ENCODE measurements around the gene COMMD6. TPM values are rescaled to one million over a fixed set of nuclear protein-coding genes. Genes with fewer than 3 reads are reported as not detected.
"Not testable (repeated sequence)": the region's sequence is repeated elsewhere in the genome, so short reads cannot be mapped to it uniquely, and the experiment has no call there.

Gene COMMD6
- 166 TPM for total RNA-seq

DNA sequence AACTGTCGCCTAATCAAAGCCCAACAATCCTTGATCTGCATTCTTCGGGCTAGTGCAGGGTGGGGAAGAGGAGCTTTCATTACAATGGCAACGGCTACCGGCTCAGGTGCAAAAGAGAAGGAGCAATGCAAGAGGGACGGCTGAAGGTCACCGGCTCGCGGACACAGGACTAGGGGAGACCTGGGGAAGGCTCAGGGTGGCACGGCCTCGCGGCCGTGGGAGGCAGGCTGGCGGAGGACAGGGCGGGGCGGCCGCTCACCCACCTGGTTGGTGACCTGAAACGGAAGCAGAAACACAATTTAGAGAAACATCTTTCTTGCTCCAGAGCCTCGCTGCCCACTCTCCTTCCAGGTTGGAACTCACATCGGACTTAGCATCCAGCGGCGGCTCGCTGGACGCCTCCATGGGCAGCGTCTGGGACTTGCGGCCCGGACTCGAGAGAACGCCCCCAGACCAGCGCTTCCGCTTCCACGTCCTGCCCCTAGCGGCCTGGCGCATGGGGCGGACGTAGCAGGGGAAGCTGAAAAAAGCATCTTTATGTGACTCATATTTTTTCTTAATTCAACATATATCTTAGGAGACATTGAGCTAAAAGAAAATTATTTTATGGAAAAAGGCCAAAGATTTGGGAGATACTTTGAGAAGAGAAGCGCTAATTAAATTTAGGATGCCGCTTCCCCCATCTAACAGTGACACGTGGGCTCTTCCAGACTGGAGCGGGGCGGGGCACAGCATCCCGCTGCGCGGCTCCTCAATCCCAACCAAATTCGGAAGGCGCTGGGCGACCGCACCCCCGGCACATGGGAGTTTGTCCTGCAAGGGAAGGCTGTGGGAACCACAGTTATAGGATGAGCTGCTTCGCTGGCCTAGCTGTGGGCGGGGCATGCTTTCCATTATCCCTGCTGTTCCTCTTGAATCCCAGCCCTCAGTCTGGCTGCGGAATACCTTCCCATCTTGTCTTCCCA is at the start of gene COMMD6:
TSS of gene COMMD6 (minus strand) at position 441 of the 965 bp plus-strand sequence. CDS start at position 405, 36 bp downstream.
- DNase-seq (ENCODE audit: low spot score) = peak; percentile 80

GRCh38 chr13:75585153-75585552 is 47.5 kb upstream of the COMMD6 start:
- DNase-seq (ENCODE audit: low spot score) = no peak

DNA sequence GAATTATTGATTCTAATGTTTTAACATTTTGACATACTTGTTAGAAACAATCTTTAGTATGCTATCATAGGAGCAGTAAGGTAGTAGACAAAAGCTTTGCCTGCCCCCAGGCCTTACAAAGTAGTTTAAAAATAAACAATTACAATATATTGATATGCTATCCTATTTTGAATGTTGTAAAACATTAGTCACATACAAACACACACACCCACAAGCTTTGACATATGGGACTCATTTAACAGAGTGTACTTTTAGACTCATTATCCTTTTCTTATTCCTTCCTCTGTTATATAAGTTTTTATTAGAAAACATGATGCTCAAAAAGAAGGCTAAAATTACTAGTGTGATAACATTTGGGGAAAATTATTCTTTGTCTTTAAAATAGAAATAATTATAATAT is 45.5 kb upstream of the COMMD6 start:
- DNase-seq (ENCODE audit: low spot score) = no peak

GRCh38 chr13:75581874-75582640 is 44.4 kb upstream of the COMMD6 start:
- no peak for DNase-seq (ENCODE audit: low spot score)

GRCh38 chr13:75579529-75579928 is 41.9 kb upstream of the COMMD6 start:
- DNase-seq (ENCODE audit: low spot score) = no peak

- DNase-seq (ENCODE audit: low spot score) = no peak
Measured at GRCh38 chr13:75569576-75569975, 31.9 kb upstream of the COMMD6 start.

GRCh38 chr13:75566658-75567057 is 29.0 kb upstream of the COMMD6 start:
- DNase-seq (ENCODE audit: low spot score) = no peak

DNA sequence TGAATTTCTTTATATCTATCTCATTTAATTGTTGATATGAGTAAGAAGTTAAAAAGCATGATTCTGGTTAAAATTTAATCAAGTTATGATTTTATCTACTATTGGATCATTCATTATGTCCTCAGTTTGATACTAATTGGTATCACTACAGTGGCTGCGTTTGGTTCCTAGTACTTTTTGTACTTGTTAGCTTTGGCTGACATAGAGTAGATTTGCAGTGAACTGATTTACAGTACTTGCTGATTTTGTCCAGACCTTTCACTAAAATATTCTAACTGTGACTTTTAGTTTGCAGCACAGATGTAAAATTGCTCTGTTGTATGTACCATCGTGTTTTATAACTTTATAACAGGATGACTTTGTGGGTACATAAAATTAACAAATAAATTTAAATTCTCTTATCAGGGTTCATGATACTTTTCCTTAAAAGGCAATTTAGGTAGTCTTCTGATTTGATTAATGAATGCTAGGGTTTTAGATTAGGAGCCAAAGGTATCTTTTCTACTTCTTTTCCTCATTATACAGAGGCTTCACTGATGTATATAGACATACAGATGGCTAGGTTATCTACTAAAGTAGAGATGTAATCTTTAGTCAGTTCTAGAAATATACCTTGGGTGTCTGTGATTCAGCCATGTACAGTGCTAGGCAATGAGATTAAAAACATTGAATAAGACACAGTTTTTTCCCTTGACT is 20.7 kb upstream of the COMMD6 start:
- no peak for DNase-seq (ENCODE audit: low spot score)

GRCh38 chr13:75556961-75557360 is 19.3 kb upstream of the COMMD6 start:
- no peak for DNase-seq (ENCODE audit: low spot score)

DNA sequence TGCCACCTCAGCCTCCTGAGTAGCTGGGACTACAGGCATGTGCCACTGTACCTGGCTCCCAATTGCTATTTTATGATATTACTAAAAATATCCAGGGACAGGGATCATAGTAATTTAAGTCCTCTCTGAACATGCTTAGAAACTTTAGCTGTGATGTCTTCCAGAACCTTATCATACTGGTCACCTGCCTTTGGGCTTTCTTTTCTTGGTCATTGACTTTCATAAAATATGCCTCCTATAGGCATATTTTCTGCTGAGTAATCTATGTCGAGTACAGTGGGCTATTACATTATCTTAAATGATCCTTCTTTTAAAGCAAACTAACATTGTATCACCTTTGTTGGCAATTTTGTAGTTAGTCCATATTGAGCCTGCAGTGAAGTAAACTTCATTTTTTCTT is 18.2 kb upstream of the COMMD6 start:
- no peak for DNase-seq (ENCODE audit: low spot score)

GRCh38 chr13:75554981-75555380 is 17.3 kb upstream of the COMMD6 start:
- DNase-seq (ENCODE audit: low spot score) = no peak

DNA sequence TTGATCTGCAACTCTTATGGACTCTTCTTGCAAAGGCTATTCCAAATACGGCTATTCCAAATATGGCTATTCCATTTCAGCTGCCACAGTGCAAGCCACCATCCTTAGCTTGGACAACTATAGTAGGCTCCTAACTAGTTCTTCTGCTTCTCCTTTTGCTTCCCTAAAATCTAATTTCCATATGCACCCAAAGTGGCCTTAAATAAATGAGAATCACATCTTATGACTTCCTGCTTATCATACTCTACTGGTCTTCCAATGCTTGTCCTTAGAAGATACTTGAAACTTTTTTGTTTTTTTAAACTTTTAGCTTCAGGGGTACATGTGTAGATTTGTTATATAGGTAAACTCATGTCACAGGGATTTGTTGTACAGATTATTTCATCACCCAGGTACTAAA is 16.8 kb upstream of the COMMD6 start:
- no peak for DNase-seq (ENCODE audit: low spot score)

DNA sequence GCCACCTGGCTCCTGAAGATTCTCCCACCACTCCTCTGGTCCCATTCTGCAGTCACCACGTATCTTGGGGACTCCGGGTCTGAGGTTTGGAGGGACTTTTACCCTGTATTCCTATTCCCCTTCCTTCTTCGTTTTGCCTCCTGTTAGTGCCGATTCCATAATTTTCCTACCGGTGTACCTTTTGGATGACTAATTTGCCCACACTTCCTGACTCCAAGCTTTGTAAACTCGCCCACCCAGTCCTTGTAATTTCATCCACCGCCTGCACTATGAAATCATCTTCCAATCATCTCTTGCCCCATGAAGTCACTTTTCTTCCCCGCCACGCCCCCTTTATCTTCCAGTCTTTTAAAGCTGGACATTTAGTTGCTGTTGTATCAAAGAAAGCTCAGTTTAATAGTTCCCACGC is 12.5 kb upstream of the COMMD6 start:
- DNase-seq (ENCODE audit: low spot score) = no peak

- DNase-seq (ENCODE audit: low spot score) = peak; percentile 96
Measured at GRCh38 chr13:75549262-75550158, 11.9 kb upstream of the COMMD6 start, which contains the start of gene UCHL3. Gene UCHL3 (plus strand): TSS chr13:75549791. CDS start chr13:75549821, 30 bp downstream.

GRCh38 chr13:75547917-75548316 is 10.3 kb upstream of the COMMD6 start:
- DNase-seq (ENCODE audit: low spot score) = no peak

DNA sequence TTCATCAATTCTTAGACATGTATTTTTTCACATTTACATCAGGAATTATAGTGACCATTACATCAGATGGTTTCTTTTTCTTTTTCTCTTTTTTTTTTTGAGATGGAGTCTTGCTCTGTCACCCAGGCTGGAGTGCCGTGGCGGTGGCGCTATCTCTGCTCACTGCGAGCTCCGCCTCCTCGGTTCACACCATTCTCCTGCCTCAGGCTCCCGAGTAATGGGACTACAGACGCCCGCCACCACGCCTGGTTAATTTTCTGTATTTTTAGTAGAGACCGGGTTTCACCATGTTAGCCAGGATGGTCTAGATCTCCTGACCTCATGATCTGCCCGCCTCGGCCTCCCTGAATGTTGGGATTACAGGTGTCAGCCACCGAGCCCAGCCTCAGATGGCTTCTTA is 7.7 kb upstream of the COMMD6 start:
- not testable (repeated sequence) for DNase-seq (ENCODE audit: low spot score)

DNA sequence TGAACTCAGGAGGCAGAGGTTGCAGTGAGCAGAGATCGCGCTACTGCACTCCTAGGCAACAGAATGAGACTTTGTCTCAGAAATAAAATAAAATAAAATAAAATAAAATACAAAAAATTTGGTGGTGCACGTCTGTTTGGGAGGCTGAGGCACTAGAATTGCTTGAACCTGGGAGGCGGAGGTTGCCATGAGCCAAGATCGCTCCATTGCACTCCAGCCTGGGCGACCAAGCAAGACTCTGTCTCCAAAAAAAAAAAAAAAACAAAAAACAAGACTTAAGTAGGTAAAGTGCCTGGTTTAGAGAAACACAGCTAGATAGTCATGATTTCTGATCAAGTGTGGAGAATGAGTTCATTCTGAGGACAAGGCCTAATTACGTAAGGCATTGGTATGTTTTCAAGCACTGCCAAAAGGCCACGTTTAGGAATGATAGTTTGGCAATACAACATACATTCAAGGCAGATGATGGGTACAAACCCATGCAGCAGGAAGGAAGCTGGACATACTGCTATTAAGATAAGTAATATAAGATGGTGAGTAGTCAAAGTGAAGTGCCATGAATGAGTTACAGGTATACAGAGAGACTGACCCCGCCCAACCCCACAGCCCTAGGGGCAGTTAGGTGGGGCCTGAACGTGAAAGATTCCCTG is 7.2 kb upstream of the COMMD6 start:
- DNase-seq (ENCODE audit: low spot score) = no peak

DNA sequence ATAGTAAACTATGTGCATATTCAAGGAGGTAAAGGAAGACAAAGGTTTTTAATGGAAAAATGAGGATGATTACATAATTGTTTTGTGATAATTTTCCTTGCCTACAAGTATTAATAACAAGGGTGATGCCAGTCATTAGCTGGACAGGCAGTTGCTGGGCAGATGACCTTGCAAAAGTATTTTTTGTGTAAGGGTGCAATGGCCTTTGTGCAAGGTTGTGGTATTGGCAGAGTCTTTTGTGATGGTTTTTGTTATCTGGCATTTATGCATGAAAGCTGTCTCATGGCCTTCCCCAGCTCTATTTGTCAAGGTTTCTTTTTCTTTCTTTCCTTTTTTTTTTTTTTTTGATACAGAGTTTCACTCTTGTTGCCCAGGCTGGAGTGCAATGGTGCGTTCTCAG is 4.3 kb upstream of the COMMD6 start:
- no peak for DNase-seq (ENCODE audit: low spot score)

- no peak for DNase-seq (ENCODE audit: low spot score)
Measured at GRCh38 chr13:75541287-75541686, 3.6 kb upstream of the COMMD6 start.

GRCh38 chr13:75533861-75534260 is 3.8 kb downstream of the COMMD6 start:
- DNase-seq (ENCODE audit: low spot score) = no peak

All from ureter (tissue), 1 donor.